ENCODE measurements around the gene WIPI1. TPM values are rescaled to one million over a fixed set of nuclear protein-coding genes. Genes with fewer than 3 reads are reported as not detected.

The WIPI1 gene
- total RNA-seq, 4 donors from 2014 or later = 19.3 to 35.1 (median 27.8) TPM

GRCh38 chr17:68441070-68441770, 16.1 kb downstream of the WIPI1 start:
- Histone ChIP-seq H3K4me3 (no peak overlapping the region), H3K9me3 (no peaks in the 10 kb centered on the region), H3K27ac (peak overlapping the region; percentile 29), H3K4me1 (peaks cover 47% of the 10 kb centered on the region), H3K36me3 (peaks cover 4% of the 10 kb centered on the region), H3K27me3 (no peaks in the 10 kb centered on the region)
- 66% methylated on average over 13 of the region's 14 CpGs for WGBS
- no peak for TF ChIP-seq EP300 (IDR thresholded peaks at IDR 0.05)
- TF ChIP-seq POLR2A (IDR thresholded peaks at IDR 0.05) = no peak
- TF ChIP-seq POLR2AphosphoS5 (IDR thresholded peaks at IDR 0.05) = no peak
- no peak for TF ChIP-seq CTCF (IDR thresholded peaks at IDR 0.05)
- DNase-seq (ENCODE audit: low spot score in 2 of 2) = peak; percentile 21 to 53

GRCh38 chr17:68440526-68440925, 16.8 kb downstream of the WIPI1 start:
- TF ChIP-seq POLR2AphosphoS5 (IDR thresholded peaks at IDR 0.05) = no peak
- no peak for TF ChIP-seq POLR2A (IDR thresholded peaks at IDR 0.05)
- TF ChIP-seq EP300 (IDR thresholded peaks at IDR 0.05) = no peak
- TF ChIP-seq CTCF (IDR thresholded peaks at IDR 0.05) = no peak
- DNase-seq (ENCODE audit: low spot score in 2 of 2) = no peak
- Histone ChIP-seq H3K9me3 (no peaks in the 10 kb centered on the region), H3K4me3 (no peak overlapping the region), H3K27ac (no peak overlapping the region), H3K36me3 (peaks cover 9% of the 10 kb centered on the region), H3K4me1 (peaks cover 54% of the 10 kb centered on the region), H3K27me3 (no peaks in the 10 kb centered on the region)
- WGBS = 86% methylated on average over 2 of the region's 2 CpGs

- Histone ChIP-seq H3K9me3 (no peaks in the 10 kb centered on the region), H3K4me3 (no peak overlapping the region), H3K4me1 (peaks cover 54% of the 10 kb centered on the region), H3K36me3 (peaks cover 16% of the 10 kb centered on the region), H3K27me3 (no peaks in the 10 kb centered on the region), H3K27ac (no peak overlapping the region)
- TF ChIP-seq POLR2A (IDR thresholded peaks at IDR 0.05) (no peak), EP300 (IDR thresholded peaks at IDR 0.05) (no peak), CTCF (IDR thresholded peaks at IDR 0.05) (no peak), POLR2AphosphoS5 (IDR thresholded peaks at IDR 0.05) (no peak)
- WGBS = 45% methylated on average over 8 of the region's 8 CpGs
- DNase-seq (ENCODE audit: low spot score in 2 of 2) = peak in 1 of 2 donors; percentile 26
Observed at GRCh38 chr17:68439656-68440290, 17.5 kb downstream of the WIPI1 start.

- H3K4me1 ChIP-seq = peaks cover 43% of the 10 kb centered on the region
- peak overlapping the region; percentile 11 for H3K27ac ChIP-seq
- no peaks in the 10 kb centered on the region for H3K27me3 ChIP-seq
- peak in 1 of 2 donors; percentile 68 for DNase-seq (ENCODE audit: low spot score in 2 of 2)
- no peak overlapping the region for H3K4me3 ChIP-seq
- H3K9me3 ChIP-seq = no peaks in the 10 kb centered on the region
- TF ChIP-seq CTCF (IDR thresholded peaks at IDR 0.05) = no peak
- TF ChIP-seq POLR2AphosphoS5 (IDR thresholded peaks at IDR 0.05) = no peak
- H3K36me3 ChIP-seq = peaks cover 30% of the 10 kb centered on the region
- WGBS = 71% methylated on average over 14 of the region's 14 CpGs
Observed at GRCh38 chr17:68437979-68438822, 19.1 kb downstream of the WIPI1 start.

Measured in suprapubic skin (tissue), 4 donors.